GM18873 (cell line): ENCODE measurements around the gene LMNTD1.
"Not testable (repeated sequence)": the region's sequence is repeated elsewhere in the genome, so short reads cannot be mapped to it uniquely, and the experiment has no call there.

ENCODE experiments used
- ATAC-seq: cut with Tn5 transposase; IDR thresholded peaks from one replicate; pipeline ENCODE4 v1.9.1; 2021; ENCODE audit warnings: mild to moderate bottlenecking, moderate library complexity, moderate number of reproducible peaks; ENCODE audit not compliant: unreplicated experiment, low FRiP score

The LMNTD1 gene

DNA sequence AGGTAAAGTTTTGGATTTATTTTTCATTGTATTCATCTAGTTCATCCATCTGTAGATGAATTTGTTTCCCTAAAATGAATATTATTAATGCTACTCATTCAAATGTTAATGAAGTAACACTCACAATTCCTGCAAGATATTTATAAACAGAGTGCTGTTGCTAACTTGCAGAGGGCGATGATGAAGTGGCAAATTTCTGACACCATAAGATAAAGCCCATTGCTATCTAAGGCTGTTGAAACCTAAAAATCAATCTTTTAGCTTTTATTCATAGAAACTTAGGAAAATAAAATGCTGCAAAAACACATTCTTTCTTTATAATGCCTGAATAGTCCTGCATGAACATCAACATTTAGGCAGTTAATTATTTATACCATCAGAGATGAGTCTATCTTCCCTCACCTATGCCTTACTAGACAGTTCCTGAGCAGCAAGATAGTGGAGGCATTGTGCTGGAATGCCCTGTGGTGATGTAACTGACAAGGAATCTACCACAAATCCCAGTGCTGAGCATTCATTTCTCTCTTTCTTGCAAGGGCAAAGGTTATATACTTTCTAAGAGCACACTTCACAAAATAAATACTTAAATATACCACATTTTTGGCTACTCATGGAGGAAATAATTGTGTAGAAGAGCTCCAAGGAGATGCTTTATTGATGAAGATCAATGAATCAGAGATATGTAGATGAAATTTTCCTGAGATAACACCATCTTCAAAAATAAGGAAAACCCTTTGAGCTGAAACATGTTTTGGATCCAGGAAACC, 57.6 kb downstream of the LMNTD1 start:
- ATAC-seq: no peak

GRCh38 chr12:25494926-25495325, 58.2 kb downstream of the LMNTD1 start:
- no peak for ATAC-seq

GRCh38 chr12:25493682-25494081, 59.4 kb downstream of the LMNTD1 start:
- ATAC-seq: no peak

GRCh38 chr12:25491396-25492325, 61.4 kb downstream of the LMNTD1 start:
- no peak for ATAC-seq

GRCh38 chr12:25488956-25489870, 63.9 kb downstream of the LMNTD1 start:
- ATAC-seq: not testable (repeated sequence)

GRCh38 chr12:25482625-25483024, 70.5 kb downstream of the LMNTD1 start:
- no peak for ATAC-seq

- ATAC-seq: no peak
Observed at GRCh38 chr12:25480145-25480544, 72.9 kb downstream of the LMNTD1 start.

GRCh38 chr12:25477217-25477616, 75.9 kb downstream of the LMNTD1 start:
- no peak for ATAC-seq

GRCh38 chr12:25472453-25472852, 80.6 kb downstream of the LMNTD1 start:
- no peak for ATAC-seq

- ATAC-seq: no peak
Observed at GRCh38 chr12:25469861-25470260, 83.2 kb downstream of the LMNTD1 start.

DNA sequence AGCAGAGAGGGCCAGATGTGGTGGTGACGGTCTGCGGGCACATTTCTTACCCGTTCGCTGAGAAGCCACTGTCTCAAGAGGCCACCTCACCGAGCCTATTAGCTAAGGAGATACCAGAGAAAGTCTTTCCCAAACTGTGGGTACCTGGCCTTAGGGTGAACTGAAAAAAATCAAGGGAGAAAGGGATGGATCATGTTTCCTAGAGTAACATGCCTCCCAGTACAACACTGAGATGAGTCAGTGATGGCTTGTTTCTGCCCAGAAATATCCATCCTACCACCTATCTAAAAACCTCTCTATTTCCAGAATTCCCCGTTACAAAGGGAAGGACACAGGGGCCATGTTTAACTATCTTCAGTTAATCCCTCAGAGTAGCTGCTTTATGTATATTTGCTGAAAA, 83.7 kb downstream of the LMNTD1 start:
- no peak for ATAC-seq

DNA sequence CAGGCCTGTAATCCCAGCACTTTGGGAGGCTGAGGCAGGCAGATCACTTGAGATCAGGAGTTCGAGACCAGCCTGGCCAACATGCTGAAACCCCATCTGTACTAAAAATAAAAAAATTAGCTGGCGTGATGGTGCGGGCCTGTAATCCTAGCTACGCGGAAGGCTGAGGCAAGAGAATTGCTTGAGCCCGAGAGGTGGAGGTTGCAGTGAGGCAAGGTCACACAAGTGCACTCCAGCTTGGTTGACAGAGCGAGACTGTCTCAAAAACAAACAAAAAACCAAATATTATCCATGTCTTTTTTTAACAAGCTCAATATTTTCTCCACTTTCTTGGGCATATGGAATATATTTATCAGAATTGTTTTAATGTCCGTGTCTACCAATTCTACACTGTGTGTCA, 89.6 kb downstream of the LMNTD1 start:
- no peak for ATAC-seq

GRCh38 chr12:25463005-25463404, 90.1 kb downstream of the LMNTD1 start:
- ATAC-seq: no peak

DNA sequence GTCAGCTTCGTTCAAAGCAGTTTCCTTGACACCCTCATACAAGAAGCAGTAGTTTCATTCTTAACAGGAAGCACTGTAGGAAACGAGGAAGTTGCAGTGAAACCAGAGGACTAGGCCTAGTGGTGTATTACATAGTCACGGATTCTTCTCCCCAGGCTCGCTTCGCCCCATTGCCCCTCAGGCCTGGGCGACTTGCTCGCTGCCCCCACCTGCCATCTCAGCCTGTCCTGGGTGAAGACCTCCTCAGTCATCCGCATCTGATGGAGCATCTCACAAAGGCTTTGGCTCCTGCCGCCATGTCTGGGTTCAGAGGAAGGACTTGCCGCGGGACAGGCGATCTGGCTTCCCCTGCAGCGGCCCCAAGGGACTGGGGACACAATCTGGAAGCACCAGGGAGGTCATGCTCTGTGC, 93.5 kb downstream of the LMNTD1 start:
- ATAC-seq: peak; percentile 93

DNA sequence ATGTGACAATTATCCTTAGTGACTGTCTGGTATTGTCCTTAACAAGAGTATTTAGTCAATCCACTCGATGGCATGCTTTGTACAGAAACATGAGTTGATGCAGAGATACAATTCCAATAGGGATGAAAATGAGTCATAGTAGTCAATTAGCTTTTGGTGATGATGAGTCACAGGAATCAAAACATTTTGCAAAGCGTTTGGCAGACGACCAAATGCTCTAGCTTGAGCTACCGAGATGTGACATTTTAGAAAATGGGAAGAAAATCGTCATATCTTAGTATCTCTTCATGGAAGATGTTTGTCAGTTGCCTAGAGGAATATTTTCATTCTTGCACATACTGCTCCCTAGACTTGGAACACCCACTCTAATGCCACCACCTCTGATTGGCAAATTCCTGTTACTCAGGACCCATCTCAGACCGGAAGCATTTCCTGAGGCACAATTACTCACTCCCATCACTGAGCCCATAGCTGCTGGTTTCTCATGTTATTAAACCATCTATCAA, 95.0 kb downstream of the LMNTD1 start:
- no peak for ATAC-seq

DNA sequence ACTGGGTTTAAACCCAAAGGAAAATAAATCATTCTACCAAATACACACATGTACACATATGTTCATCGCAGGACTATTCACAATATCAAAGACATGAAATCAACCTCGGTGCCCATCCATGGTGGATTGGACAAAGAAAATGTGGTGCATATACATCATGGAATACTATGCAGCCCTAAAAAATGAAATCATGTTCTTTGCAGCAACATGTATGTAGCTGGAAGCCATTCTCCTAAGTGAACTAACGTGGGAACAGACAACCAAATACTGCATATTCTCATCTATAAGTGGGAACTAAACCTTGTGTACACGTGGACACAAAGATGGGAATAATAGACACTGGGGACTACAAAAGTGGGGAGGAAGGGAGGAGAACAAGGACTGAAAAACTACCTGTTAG, 96.6 kb downstream of the LMNTD1 start:
- no peak for ATAC-seq

- no peak for ATAC-seq
Observed at GRCh38 chr12:25455696-25456095, 97.4 kb downstream of the LMNTD1 start.

DNA sequence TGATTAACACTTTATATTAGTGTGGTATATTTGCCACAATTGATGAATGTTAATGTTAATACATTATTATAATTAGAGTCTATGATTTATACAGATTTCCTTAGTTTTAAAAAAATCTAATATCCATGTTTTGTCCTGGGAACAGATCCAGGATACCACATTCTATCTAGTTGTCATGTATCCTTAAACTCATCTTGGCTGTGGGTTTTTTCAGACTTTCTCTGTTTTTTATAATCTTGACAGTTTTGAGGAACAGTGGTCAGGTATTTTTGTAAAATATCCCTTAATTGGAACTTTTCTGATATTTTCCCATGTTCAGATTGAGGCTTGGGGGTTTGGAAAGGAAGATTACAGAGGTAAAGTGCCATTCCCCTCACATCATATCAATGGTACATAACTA, 104.1 kb downstream of the LMNTD1 start:
- no peak for ATAC-seq

- no peak for ATAC-seq
Observed at GRCh38 chr12:25447046-25447445, 106.0 kb downstream of the LMNTD1 start.

DNA sequence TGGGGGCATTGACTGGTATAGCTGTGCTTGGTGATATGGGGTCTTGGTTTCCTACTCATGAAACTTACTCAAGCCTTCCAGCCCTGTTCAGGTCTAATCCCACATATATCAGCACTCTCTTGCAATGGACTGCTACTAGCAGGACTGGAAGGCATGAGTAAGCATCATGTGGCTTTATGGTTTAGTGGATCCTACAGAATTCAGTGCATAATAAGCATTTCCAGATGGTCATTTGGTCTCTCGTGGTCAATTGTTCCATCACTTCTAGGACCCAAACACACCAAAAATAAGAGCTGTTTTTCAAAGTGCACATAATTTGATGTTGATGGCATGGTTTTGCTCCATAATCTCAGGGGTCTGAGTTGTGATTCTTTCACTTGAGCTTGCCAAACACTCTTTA, 114.4 kb downstream of the LMNTD1 start:
- no peak for ATAC-seq
